Hepatocyte (in vitro differentiated cells): Measurements from ENCODE around the gene HAUS7.

Experiments used
- EZH2 ChIP-seq: fragments of 200-600 bp; sonication (generic); IDR thresholded peaks from 2 replicates; pipeline ENCODE4 v1.6.1; 2016; ENCODE audit warnings: antibody characterized with exemption, mild to moderate bottlenecking, borderline replicate concordance
- TF ChIP-seq, protein P1 (sequence below): fragments of 200-600 bp; sonication (generic); IDR thresholded peaks from 2 replicates; pipeline ENCODE4 v1.5.1; 2016; ENCODE audit warnings: antibody characterized with exemption, mild to moderate bottlenecking; ENCODE audit not compliant: poor library complexity

DNA sequence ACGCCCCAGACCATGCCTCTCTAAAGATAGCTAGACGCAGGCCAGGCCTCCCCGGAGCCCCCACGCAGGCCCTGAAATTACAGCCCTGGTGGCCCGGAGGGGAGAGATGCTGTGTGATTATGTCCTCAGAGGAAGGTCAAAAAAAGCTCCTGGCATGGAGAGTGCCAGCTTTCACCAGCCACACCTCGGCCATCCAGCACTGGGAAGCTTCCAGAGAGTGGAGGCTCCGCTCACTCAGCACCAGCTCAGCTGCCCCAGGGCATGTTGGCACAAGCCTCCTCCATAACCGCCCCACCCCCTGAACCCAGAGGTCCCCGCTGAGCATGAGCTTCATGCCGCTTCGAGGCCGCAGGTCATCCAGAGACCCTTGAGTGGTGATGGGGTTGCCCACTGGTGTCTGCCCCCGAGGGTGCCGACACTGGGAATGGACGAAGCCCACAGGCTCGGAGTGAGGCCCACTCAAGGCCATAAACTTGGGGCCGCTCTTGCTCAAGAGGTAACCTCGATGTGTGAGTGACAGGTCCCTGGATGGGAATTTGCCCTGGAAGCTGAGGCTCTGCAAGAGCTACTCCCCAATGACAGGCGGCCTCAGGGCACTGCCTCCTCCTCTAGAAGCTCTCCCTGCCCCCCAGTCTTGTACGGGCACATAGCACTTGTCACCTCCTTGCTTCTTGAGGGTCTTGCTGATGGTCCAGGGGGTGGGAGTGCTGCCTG lies 20.0 kb upstream of the HAUS7 start:
- TF ChIP-seq, protein P1, sequence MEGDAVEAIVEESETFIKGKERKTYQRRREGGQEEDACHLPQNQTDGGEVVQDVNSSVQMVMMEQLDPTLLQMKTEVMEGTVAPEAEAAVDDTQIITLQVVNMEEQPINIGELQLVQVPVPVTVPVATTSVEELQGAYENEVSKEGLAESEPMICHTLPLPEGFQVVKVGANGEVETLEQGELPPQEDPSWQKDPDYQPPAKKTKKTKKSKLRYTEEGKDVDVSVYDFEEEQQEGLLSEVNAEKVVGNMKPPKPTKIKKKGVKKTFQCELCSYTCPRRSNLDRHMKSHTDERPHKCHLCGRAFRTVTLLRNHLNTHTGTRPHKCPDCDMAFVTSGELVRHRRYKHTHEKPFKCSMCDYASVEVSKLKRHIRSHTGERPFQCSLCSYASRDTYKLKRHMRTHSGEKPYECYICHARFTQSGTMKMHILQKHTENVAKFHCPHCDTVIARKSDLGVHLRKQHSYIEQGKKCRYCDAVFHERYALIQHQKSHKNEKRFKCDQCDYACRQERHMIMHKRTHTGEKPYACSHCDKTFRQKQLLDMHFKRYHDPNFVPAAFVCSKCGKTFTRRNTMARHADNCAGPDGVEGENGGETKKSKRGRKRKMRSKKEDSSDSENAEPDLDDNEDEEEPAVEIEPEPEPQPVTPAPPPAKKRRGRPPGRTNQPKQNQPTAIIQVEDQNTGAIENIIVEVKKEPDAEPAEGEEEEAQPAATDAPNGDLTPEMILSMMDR, result no peak
- TF ChIP-seq EZH2, result no peak
